ENCODE data around the gene ZNF12. TPM values are rescaled to one million over a fixed set of nuclear protein-coding genes. Genes with fewer than 3 reads are reported as not detected.

ZNF12 gene
- total and polyA plus RNA-seq, 2 donors (not counting 1 experiment from before 2014, with no cell fraction given): 6.3 to 41.3 TPM

DNA sequence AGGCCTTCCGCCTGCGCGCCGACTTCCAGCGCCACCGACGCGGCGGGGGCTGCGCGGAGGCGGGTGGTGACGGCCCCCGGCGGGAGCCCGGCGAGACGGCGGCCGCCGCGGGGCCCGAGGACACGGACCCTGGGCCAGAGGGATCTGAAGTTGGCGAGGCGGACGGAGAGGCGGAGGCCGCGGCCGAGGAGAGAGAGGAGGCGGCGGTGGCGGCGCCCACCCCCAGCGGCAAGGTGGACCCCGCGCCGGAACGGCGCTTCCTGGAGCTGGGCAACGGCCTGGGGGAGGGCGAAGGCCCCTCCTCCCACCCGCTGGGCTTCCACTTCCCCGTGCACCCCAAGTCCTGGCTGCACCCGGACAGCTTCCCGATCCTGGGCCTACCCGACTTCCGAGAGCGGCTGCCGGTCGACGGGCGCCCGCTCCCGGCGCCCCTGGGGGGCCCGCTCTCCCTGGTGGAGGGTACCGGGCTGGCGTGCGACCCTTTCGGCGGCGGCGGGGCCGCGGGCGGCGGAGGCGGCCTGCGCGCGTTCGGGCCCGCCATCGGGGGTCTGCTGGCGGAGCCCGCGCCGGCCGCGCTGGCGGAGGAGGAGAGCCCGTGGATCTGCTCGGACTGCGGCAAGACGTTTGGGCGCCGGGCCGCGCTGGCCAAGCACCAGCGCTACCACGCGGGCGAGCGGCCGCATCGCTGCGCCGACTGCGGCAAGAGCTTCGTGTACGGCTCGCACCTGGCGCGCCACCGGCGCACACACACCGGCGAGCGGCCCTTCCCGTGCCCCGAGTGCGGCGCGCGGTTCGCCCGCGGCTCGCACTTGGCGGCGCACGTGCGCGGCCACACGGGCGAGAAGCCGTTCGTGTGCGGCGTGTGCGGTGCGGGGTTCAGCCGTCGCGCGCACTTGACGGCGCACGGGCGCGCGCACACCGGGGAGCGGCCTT, 53.4 kb downstream of the ZNF12 start:
- H3K27me3 Mint-ChIP-seq: no peaks in the 10 kb centered on the region
- ChIA-PET CTCF (no interaction called here), POLR2A (no interaction called here)
- Histone ChIP-seq H3K9me3 (ENCODE audit: control extremely low read depth in 1 of 3, control insufficient read depth in 2 of 3, insufficient read depth in 1 of 3, low read length in 2 of 3) (peaks cover 0 to 24% (median 0%) of the 10 kb centered on the region in 3 donors), H3K4me3 (ENCODE audit: control extremely low read depth in 1 of 5, extremely low read depth in 1 of 5, insufficient read depth in 1 of 5, low read depth in 2 of 5, low read length in 4 of 5) (no peak overlapping the region), H3K4me1 (ENCODE audit: control insufficient read depth in 2 of 2, insufficient read depth in 2 of 2, low read length in 2 of 2) (no peaks in the 10 kb centered on the region), H3K36me3 (replicated peaks in 1 of 2; ENCODE audit: control extremely low read depth in 1 of 2, control insufficient read depth in 1 of 2, extremely low read depth in 1 of 2, insufficient read depth in 2 of 2, low read length in 1 of 2) (peaks cover 0 to 40% of the 10 kb centered on the region in 2 experiments), H3K79me2 (ENCODE audit: control insufficient read depth, insufficient read depth, low read length) (peaks cover 15% of the 10 kb centered on the region), H3K9ac (ENCODE audit: low read length) (no peak overlapping the region), H3K27ac (ENCODE audit: low read length in 2 of 2) (no peak overlapping the region), H4K20me1 (ENCODE audit: control insufficient read depth, insufficient read depth, low read length, poor library complexity, severe bottlenecking) (peaks cover 30% of the 10 kb centered on the region), H3K4me2 (replicated peaks; ENCODE audit: low read depth, low read length, poor library complexity, severe bottlenecking) (no peak overlapping the region), H2AFZ (ENCODE audit: insufficient read depth, low read depth, low read length, poor library complexity, severe bottlenecking) (no peak overlapping the region), H3K27me3 (replicated peaks in 1 of 4; ENCODE audit: control extremely low read depth in 1 of 4, control insufficient read depth in 3 of 4, insufficient read depth in 4 of 4, low read length in 3 of 4) (no peaks in the 10 kb centered on the region)
- TF ChIP-seq CTCF (IDR thresholded peaks at IDR 0.05): no peak
- TF ChIP-seq EZH2 (IDR thresholded peaks at IDR 0.05; ENCODE audit: borderline replicate concordance, insufficient read depth, low read depth, low read length, poor library complexity, severe bottlenecking): no peak
- intact Hi-C loops (cut with micrococcal nuclease): no loop called here
- H3K4me1 Mint-ChIP-seq: no peaks in the 10 kb centered on the region
- DNase-seq (peak; percentile 4), ATAC-seq (ENCODE audit: low read depth) (no peak)
- WGBS (ENCODE audit: insufficient coverage): 99% methylated on average over 117 of the region's 146 CpGs
- no peak overlapping the region for H3K4me3 Mint-ChIP-seq
- no peaks in the 10 kb centered on the region for H3K9me3 Mint-ChIP-seq (ENCODE audit: insufficient read depth)
- no peak overlapping the region for H3K27ac Mint-ChIP-seq

DNA sequence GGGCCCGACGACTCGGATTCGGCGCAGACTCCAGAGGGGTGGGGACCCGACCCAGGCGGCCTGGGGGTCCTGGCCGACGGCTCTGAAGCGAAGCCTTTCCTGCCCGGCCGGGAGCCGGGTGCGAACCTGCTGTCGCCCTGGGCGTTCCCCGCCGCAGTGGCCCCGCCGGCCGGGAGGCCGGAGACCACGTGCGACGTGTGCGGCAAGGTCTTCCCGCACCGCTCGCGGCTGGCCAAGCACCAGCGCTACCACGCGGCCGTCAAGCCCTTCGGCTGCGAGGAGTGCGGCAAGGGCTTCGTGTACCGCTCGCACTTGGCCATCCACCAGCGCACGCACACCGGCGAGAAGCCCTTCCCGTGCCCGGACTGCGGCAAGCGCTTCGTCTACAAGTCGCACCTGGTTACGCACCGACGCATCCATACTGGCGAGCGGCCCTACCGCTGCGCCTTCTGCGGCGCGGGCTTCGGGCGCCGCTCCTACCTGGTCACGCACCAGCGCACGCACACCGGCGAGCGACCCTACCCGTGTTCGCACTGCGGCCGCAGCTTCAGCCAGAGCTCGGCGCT, 54.2 kb downstream of the ZNF12 start:
- 98% methylated on average over 75 of the region's 75 CpGs for WGBS (ENCODE audit: insufficient coverage)
- Histone ChIP-seq H3K27me3 (replicated peaks in 1 of 4; ENCODE audit: control extremely low read depth in 1 of 4, control insufficient read depth in 3 of 4, insufficient read depth in 4 of 4, low read length in 3 of 4) (no peaks in the 10 kb centered on the region), H3K4me2 (replicated peaks; ENCODE audit: low read depth, low read length, poor library complexity, severe bottlenecking) (no peak overlapping the region), H3K9ac (ENCODE audit: low read length) (no peak overlapping the region), H3K79me2 (ENCODE audit: control insufficient read depth, insufficient read depth, low read length) (peaks cover 20% of the 10 kb centered on the region), H3K27ac (ENCODE audit: low read length in 2 of 2) (no peak overlapping the region), H4K20me1 (ENCODE audit: control insufficient read depth, insufficient read depth, low read length, poor library complexity, severe bottlenecking) (peaks cover 38% of the 10 kb centered on the region), H2AFZ (ENCODE audit: insufficient read depth, low read depth, low read length, poor library complexity, severe bottlenecking) (no peak overlapping the region), H3K9me3 (ENCODE audit: control extremely low read depth in 1 of 3, control insufficient read depth in 2 of 3, insufficient read depth in 1 of 3, low read length in 2 of 3) (peaks cover 0 to 24% (median 0%) of the 10 kb centered on the region in 3 donors), H3K4me3 (ENCODE audit: control extremely low read depth in 1 of 5, extremely low read depth in 1 of 5, insufficient read depth in 1 of 5, low read depth in 2 of 5, low read length in 4 of 5) (no peak overlapping the region), H3K4me1 (ENCODE audit: control insufficient read depth in 2 of 2, insufficient read depth in 2 of 2, low read length in 2 of 2) (no peaks in the 10 kb centered on the region), H3K36me3 (replicated peaks in 1 of 2; ENCODE audit: control extremely low read depth in 1 of 2, control insufficient read depth in 1 of 2, extremely low read depth in 1 of 2, insufficient read depth in 2 of 2, low read length in 1 of 2) (peaks cover 0 to 46% of the 10 kb centered on the region in 2 experiments)
- no peaks in the 10 kb centered on the region for H3K9me3 Mint-ChIP-seq (ENCODE audit: insufficient read depth)
- H3K4me3 Mint-ChIP-seq: no peak overlapping the region
- ATAC-seq (ENCODE audit: low read depth) (no peak), DNase-seq (no peak)
- H3K27me3 Mint-ChIP-seq: no peaks in the 10 kb centered on the region
- intact Hi-C loops (cut with micrococcal nuclease): no loop called here
- no peaks in the 10 kb centered on the region for H3K4me1 Mint-ChIP-seq
- POLR2A ChIA-PET: no interaction called here
- CTCF ChIA-PET: no interaction called here
- no peak overlapping the region for H3K27ac Mint-ChIP-seq
- TF ChIP-seq CTCF (IDR thresholded peaks at IDR 0.05) (no peak), EZH2 (IDR thresholded peaks at IDR 0.05; ENCODE audit: borderline replicate concordance, insufficient read depth, low read depth, low read length, poor library complexity, severe bottlenecking) (no peak)

Measured in B cell (primary cell).